ENCODE data around the gene USP17L18. TPM values are rescaled to one million over a fixed set of nuclear protein-coding genes. Genes with fewer than 3 reads are reported as not detected.

USP17L18 gene
- total and polyA plus RNA-seq, 2 donors (not counting 1 experiment from before 2014, with no cell fraction given), result not detected

Other genes with a start within 250 kb of the USP17L18 start
- gene FAM90A26, start 78.2 kb upstream of the USP17L18 start, total RNA-seq, result not detected in 2 replicates
- 0.04 TPM in 1 of 2 replicates, not detected in the other for gene FAM90A26, start 78.2 kb upstream of the USP17L18 start, polyA plus RNA-seq
- gene USP17L10, start 38.0 kb upstream of the USP17L18 start, total RNA-seq, result not detected in 2 replicates
- gene USP17L10, start 38.0 kb upstream of the USP17L18 start, polyA plus RNA-seq, result not detected in 2 replicates
- gene USP17L11, start 33.2 kb upstream of the USP17L18 start, total RNA-seq, result not detected in 2 replicates
- not detected in 2 replicates for gene USP17L11, start 33.2 kb upstream of the USP17L18 start, polyA plus RNA-seq
- not detected in 2 replicates for gene USP17L12, start 28.5 kb upstream of the USP17L18 start, total RNA-seq
- gene USP17L12, start 28.5 kb upstream of the USP17L18 start, polyA plus RNA-seq, result not detected in 2 replicates
- gene USP17L13, start 23.7 kb upstream of the USP17L18 start, total RNA-seq, result not detected in 2 replicates
- gene USP17L13, start 23.7 kb upstream of the USP17L18 start, polyA plus RNA-seq, result not detected in 2 replicates
- gene USP17L15, start 14.2 kb upstream of the USP17L18 start, total RNA-seq, result not detected in 2 replicates
- gene USP17L15, start 14.2 kb upstream of the USP17L18 start, polyA plus RNA-seq, result not detected in 2 replicates
- not detected in 2 replicates for gene USP17L17, start 4.8 kb upstream of the USP17L18 start, total RNA-seq
- not detected in 2 replicates for gene USP17L17, start 4.8 kb upstream of the USP17L18 start, polyA plus RNA-seq
- not detected in 2 replicates for gene USP17L19, start 4.7 kb downstream of the USP17L18 start, total RNA-seq
- not detected in 2 replicates for gene USP17L19, start 4.7 kb downstream of the USP17L18 start, polyA plus RNA-seq
- not detected in 2 replicates for gene USP17L20, start 9.5 kb downstream of the USP17L18 start, total RNA-seq
- gene USP17L20, start 9.5 kb downstream of the USP17L18 start, polyA plus RNA-seq, result not detected in 2 replicates
- not detected in 2 replicates for gene USP17L21, start 14.2 kb downstream of the USP17L18 start, total RNA-seq
- gene USP17L21, start 14.2 kb downstream of the USP17L18 start, polyA plus RNA-seq, result not detected in 2 replicates
- not detected in 2 replicates for gene USP17L22, start 19.0 kb downstream of the USP17L18 start, total RNA-seq
- gene USP17L22, start 19.0 kb downstream of the USP17L18 start, polyA plus RNA-seq, result not detected in 2 replicates
- not detected in 2 replicates for gene USP17L24, start 76.5 kb downstream of the USP17L18 start, total RNA-seq
- gene USP17L24, start 76.5 kb downstream of the USP17L18 start, polyA plus RNA-seq, result not detected in 2 replicates
- not detected in 2 replicates for gene USP17L25, start 81.3 kb downstream of the USP17L18 start, total RNA-seq
- not detected in 2 replicates for gene USP17L25, start 81.3 kb downstream of the USP17L18 start, polyA plus RNA-seq
- gene USP17L26, start 86.0 kb downstream of the USP17L18 start, total RNA-seq, result not detected in 2 replicates
- gene USP17L26, start 86.0 kb downstream of the USP17L18 start, polyA plus RNA-seq, result not detected in 2 replicates
- gene USP17L5, start 90.8 kb downstream of the USP17L18 start, total RNA-seq, result not detected in 2 replicates
- gene USP17L5, start 90.8 kb downstream of the USP17L18 start, polyA plus RNA-seq, result not detected in 2 replicates
- not detected in 2 replicates for gene USP17L27, start 95.5 kb downstream of the USP17L18 start, total RNA-seq
- not detected in 2 replicates for gene USP17L27, start 95.5 kb downstream of the USP17L18 start, polyA plus RNA-seq
- not detected in 2 replicates for gene USP17L28, start 100.3 kb downstream of the USP17L18 start, total RNA-seq
- not detected in 2 replicates for gene USP17L28, start 100.3 kb downstream of the USP17L18 start, polyA plus RNA-seq
- not detected in 2 replicates for gene USP17L29, start 105.0 kb downstream of the USP17L18 start, total RNA-seq
- not detected in 2 replicates for gene USP17L29, start 105.0 kb downstream of the USP17L18 start, polyA plus RNA-seq
- gene USP17L30, start 114.5 kb downstream of the USP17L18 start, total RNA-seq, result not detected in 2 replicates
- not detected in 2 replicates for gene USP17L30, start 114.5 kb downstream of the USP17L18 start, polyA plus RNA-seq
- not detected in 2 replicates for gene DEFB131A, start 195.8 kb downstream of the USP17L18 start, total RNA-seq
- gene DEFB131A, start 195.8 kb downstream of the USP17L18 start, polyA plus RNA-seq, result not detected in 2 replicates

Measured in B cell (primary cell).